Measurements from ENCODE around the gene GGPS1. TPM values are rescaled to one million over a fixed set of nuclear protein-coding genes. Genes with fewer than 3 reads are reported as not detected.
"Not testable (repeated sequence)": the region's sequence is repeated elsewhere in the genome, so short reads cannot be mapped to it uniquely, and the experiment has no call there.

The GGPS1 gene
- total RNA-seq, 1 experiment from 2014 or later, result 37.3 TPM

DNA sequence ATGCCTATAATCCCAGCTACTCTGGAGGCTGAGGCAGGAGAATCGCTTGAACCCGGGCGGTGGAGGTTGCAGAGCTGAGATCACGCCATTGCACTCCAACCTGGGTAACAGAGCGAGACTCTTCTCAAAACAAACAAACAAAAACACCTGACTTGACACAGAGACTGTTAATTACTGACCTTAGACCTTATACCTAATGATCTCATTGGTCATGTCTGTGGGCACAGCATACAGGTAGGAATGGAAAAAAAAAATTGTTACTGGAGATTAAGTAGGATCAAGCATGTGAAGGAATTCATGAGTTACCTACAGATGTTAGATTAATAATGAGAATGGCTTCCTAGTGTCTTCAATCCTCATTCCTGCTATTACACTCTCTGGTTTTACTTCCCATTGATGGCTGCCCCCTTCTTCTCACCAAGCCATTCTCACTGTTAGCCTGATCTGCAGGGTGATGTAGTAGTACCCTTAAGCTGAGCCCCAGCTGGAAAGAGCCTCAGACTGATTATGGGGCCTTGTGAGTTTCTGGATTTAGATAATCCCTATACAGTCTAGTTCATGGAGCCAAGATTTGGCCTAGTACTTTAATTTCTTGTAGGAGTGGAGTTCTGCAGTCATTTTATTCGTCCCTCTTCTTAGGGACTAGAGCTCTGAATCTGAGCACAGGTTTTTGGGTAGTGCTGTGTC, 47.7 kb downstream of the GGPS1 start (continued):
- TF ChIP-seq, protein P1, sequence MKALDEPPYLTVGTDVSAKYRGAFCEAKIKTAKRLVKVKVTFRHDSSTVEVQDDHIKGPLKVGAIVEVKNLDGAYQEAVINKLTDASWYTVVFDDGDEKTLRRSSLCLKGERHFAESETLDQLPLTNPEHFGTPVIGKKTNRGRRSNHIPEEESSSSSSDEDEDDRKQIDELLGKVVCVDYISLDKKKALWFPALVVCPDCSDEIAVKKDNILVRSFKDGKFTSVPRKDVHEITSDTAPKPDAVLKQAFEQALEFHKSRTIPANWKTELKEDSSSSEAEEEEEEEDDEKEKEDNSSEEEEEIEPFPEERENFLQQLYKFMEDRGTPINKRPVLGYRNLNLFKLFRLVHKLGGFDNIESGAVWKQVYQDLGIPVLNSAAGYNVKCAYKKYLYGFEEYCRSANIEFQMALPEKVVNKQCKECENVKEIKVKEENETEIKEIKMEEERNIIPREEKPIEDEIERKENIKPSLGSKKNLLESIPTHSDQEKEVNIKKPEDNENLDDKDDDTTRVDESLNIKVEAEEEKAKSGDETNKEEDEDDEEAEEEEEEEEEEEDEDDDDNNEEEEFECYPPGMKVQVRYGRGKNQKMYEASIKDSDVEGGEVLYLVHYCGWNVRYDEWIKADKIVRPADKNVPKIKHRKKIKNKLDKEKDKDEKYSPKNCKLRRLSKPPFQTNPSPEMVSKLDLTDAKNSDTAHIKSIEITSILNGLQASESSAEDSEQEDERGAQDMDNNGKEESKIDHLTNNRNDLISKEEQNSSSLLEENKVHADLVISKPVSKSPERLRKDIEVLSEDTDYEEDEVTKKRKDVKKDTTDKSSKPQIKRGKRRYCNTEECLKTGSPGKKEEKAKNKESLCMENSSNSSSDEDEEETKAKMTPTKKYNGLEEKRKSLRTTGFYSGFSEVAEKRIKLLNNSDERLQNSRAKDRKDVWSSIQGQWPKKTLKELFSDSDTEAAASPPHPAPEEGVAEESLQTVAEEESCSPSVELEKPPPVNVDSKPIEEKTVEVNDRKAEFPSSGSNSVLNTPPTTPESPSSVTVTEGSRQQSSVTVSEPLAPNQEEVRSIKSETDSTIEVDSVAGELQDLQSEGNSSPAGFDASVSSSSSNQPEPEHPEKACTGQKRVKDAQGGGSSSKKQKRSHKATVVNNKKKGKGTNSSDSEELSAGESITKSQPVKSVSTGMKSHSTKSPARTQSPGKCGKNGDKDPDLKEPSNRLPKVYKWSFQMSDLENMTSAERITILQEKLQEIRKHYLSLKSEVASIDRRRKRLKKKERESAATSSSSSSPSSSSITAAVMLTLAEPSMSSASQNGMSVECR (CRISPR knock-in tag; IDR thresholded peaks at IDR 0.05; ENCODE audit: borderline replicate concordance), result no peak
- no peak for TF ChIP-seq NR3C1 (CRISPR knock-in tag; conservative IDR thresholded peaks at IDR 0.05; ENCODE audit: low read depth)
- TF ChIP-seq, protein P2, sequence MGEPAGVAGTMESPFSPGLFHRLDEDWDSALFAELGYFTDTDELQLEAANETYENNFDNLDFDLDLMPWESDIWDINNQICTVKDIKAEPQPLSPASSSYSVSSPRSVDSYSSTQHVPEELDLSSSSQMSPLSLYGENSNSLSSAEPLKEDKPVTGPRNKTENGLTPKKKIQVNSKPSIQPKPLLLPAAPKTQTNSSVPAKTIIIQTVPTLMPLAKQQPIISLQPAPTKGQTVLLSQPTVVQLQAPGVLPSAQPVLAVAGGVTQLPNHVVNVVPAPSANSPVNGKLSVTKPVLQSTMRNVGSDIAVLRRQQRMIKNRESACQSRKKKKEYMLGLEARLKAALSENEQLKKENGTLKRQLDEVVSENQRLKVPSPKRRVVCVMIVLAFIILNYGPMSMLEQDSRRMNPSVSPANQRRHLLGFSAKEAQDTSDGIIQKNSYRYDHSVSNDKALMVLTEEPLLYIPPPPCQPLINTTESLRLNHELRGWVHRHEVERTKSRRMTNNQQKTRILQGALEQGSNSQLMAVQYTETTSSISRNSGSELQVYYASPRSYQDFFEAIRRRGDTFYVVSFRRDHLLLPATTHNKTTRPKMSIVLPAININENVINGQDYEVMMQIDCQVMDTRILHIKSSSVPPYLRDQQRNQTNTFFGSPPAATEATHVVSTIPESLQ (CRISPR knock-in tag; IDR thresholded peaks at IDR 0.05), result no peak
- TF ChIP-seq RORB (CRISPR knock-in tag; IDR thresholded peaks at IDR 0.05), result no peak
- TF ChIP-seq, protein P3, sequence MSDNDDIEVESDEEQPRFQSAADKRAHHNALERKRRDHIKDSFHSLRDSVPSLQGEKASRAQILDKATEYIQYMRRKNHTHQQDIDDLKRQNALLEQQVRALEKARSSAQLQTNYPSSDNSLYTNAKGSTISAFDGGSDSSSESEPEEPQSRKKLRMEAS (CRISPR knock-in tag; IDR thresholded peaks at IDR 0.05), result no peak
- TF ChIP-seq, protein P4, sequence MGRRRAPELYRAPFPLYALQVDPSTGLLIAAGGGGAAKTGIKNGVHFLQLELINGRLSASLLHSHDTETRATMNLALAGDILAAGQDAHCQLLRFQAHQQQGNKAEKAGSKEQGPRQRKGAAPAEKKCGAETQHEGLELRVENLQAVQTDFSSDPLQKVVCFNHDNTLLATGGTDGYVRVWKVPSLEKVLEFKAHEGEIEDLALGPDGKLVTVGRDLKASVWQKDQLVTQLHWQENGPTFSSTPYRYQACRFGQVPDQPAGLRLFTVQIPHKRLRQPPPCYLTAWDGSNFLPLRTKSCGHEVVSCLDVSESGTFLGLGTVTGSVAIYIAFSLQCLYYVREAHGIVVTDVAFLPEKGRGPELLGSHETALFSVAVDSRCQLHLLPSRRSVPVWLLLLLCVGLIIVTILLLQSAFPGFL (CRISPR knock-in tag; IDR thresholded peaks at IDR 0.05; ENCODE audit: borderline replicate concordance), result no peak
- TF ChIP-seq SP1 (CRISPR knock-in tag; conservative IDR thresholded peaks at IDR 0.05), result no peak
- TF ChIP-seq SOX15 (CRISPR knock-in tag; IDR thresholded peaks at IDR 0.05), result no peak
- TF ChIP-seq, protein P5, sequence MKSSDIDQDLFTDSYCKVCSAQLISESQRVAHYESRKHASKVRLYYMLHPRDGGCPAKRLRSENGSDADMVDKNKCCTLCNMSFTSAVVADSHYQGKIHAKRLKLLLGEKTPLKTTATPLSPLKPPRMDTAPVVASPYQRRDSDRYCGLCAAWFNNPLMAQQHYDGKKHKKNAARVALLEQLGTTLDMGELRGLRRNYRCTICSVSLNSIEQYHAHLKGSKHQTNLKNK (CRISPR knock-in tag; IDR thresholded peaks at IDR 0.05), result no peak
- TF ChIP-seq, protein P6, sequence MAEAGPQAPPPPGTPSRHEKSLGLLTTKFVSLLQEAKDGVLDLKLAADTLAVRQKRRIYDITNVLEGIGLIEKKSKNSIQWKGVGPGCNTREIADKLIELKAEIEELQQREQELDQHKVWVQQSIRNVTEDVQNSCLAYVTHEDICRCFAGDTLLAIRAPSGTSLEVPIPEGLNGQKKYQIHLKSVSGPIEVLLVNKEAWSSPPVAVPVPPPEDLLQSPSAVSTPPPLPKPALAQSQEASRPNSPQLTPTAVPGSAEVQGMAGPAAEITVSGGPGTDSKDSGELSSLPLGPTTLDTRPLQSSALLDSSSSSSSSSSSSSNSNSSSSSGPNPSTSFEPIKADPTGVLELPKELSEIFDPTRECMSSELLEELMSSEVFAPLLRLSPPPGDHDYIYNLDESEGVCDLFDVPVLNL (CRISPR knock-in tag; IDR thresholded peaks at IDR 0.05; ENCODE audit: borderline replicate concordance, low read depth), result no peak

DNA sequence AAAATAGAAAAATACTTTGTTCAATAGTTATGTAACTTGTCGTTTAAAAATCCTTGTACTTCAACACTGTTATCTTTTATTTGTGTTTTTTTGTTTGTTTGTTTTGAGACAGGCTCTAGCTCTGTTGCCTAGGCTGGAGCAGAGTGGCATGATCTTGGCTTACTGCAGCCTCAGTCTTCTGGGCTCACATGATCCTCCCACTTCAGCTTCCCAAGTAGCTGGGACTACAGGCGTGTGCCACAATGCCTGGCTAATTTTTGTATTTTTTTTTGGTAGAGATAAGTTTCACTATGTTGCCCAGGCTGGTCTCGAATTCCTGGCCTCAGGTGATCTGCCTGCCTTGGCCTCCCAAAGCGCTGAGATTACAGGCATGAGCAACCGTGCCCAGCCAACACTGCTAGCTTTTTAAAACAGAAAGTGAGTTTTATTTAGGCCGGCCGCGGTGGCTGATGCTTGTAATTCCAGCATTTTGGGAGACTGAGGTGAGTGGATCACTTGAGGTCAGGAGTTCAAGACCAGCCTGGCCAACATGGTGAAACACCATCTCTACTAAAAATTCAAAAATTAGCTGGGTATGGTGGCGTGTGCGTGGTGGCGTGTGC, 49.9 kb downstream of the GGPS1 start:
- H3K9me3 Mint-ChIP-seq; H3K4me3 Mint-ChIP-seq; CTCF ChIA-PET; ATAC-seq; H3K27ac Mint-ChIP-seq; POLR2A ChIA-PET; DNase-seq (ENCODE audit: low spot score); H3K4me1 Mint-ChIP-seq; H3K27me3 Mint-ChIP-seq (ENCODE audit: low read depth): not testable (repeated sequence)
- H3K36me3 Mint-ChIP-seq, result peaks cover 27% of the 10 kb centered on the region

DNA sequence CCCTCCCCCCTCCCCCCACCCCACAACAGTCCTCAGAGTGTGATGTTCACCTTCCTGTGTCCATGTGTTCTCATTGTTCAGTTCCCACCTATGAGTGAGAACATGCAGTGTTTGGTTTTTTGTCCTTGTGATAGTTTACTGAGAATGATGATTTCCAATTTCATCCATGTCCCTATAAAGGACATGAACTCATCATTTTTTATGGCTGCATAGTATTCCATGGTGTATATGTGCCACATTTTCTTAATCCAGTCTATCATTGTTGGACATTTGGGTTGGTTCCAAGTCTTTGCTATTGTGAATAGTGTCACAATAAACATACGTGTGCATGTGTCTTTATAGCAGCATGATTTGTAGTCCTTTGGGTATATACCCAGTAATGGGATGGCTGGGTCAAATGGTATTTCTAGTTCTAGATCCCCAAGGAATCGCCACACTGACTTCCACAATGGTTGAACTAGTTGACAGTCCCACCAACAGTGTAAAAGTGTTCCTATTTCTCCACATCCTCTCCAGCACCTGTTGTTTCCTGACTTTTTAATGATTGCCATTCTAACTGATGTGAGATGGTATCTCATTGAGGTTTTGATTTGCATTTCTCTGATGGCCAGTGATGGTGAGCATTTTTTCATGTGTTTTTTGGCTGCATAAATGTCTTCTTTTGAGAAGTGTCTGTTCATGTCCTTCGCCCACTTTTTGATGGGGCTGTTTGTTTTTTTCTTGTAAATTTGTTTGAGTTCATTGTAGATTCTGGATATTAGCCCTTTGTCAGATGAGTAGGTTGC, 53.8 kb downstream of the GGPS1 start:
- H3K4me1 Mint-ChIP-seq; H3K27me3 Mint-ChIP-seq (ENCODE audit: low read depth); DNase-seq (ENCODE audit: low spot score); ATAC-seq; POLR2A ChIA-PET; H3K4me3 Mint-ChIP-seq; H3K27ac Mint-ChIP-seq; CTCF ChIA-PET: not testable (repeated sequence)
- Mint-ChIP-seq H3K9me3 (peaks cover 19% of the 10 kb centered on the region), H3K36me3 (peaks cover 47% of the 10 kb centered on the region)

DNA sequence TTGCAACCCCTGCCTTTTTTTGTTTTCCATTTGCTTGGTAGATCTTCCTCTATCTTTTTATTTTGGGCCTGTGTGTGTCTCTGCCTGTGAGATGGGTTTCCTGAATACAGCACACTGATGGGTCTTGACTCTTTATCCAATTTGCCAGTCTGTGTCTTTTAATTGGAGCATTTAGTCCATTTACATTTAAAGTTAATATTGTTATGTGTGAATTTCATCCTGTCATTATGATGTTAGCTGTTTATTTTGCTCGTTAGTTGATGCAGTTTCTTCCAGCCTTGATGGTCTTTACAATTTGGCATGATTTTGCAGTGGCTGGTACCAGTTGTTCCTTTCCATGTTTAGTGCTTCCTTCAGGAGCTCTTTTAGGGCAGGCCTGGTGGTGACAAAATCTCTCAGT, 57.3 kb downstream of the GGPS1 start:
- POLR2A ChIA-PET; H3K4me3 Mint-ChIP-seq; H3K4me1 Mint-ChIP-seq; H3K27ac Mint-ChIP-seq; H3K27me3 Mint-ChIP-seq (ENCODE audit: low read depth); ATAC-seq; CTCF ChIA-PET; DNase-seq (ENCODE audit: low spot score): not testable (repeated sequence)
- peaks cover 66% of the 10 kb centered on the region for H3K36me3 Mint-ChIP-seq
- H3K9me3 Mint-ChIP-seq, result peaks cover 36% of the 10 kb centered on the region
